WTC11 (cell line): ENCODE measurements around the gene CYSTM1. TPM values are rescaled to one million over a fixed set of nuclear protein-coding genes. Genes with fewer than 3 reads are reported as not detected.

Experiments used
- ATAC-seq: fragments of 200-7000 bp; cut with Tn5 transposase; 2 replicates; pipeline ENCODE4 v1.10.0; 2021; ENCODE audit warnings: mild to moderate bottlenecking, moderate library complexity
- CTCF ChIA-PET: fragments of 300-600 bp; sonication (Branson Sonifier 250); formaldehyde crosslinking; loops from one replicate; lab custom pipeline; 2021; ENCODE audit warnings: antibody characterized with exemption; lab: Charles Lee
- POLR2A ChIA-PET: fragments of 350-600 bp; sonication (Branson Sonifier 250); formaldehyde crosslinking; loops from one replicate; lab custom pipeline; 2021; ENCODE audit warnings: antibody characterized with exemption; lab: Charles Lee
- DNase-seq: peaks from one replicate; pipeline ENCODE4 v3.0.0; 2021; ENCODE audit warnings: low spot score
- H3K27ac Mint-ChIP-seq: 2 replicates; pipeline ENCODE4 v1.8.0; 2021; ENCODE audit warnings: mixed read lengths
- H3K27me3 Mint-ChIP-seq: 2 replicates; pipeline ENCODE4 v1.8.0; 2021; ENCODE audit warnings: low read depth, mild to moderate bottlenecking, moderate library complexity, mixed read lengths
- H3K36me3 Mint-ChIP-seq: 2 replicates; pipeline ENCODE4 v1.8.0; 2021; ENCODE audit warnings: mixed read lengths
- H3K4me1 Mint-ChIP-seq: 2 replicates; pipeline ENCODE4 v1.8.0; 2022; ENCODE audit warnings: mixed read lengths
- H3K4me3 Mint-ChIP-seq: 2 replicates; pipeline ENCODE4 v1.8.0; 2021; ENCODE audit warnings: mild to moderate bottlenecking, moderate library complexity, mixed read lengths
- H3K9me3 Mint-ChIP-seq: 2 replicates; pipeline ENCODE4 v1.8.0; 2021; ENCODE audit warnings: mixed read lengths
- ATF1 ChIP-seq: sonication (generic); formaldehyde crosslinking; IDR thresholded peaks from 2 replicates; pipeline ENCODE4 v1.8.1; 2023; ENCODE audit warnings: mild to moderate bottlenecking, moderate library complexity, missing genetic modification reagents
- ATF3 ChIP-seq: sonication (generic); formaldehyde crosslinking; conservative IDR thresholded peaks from 2 replicates; pipeline ENCODE4 v1.8.1; 2022; ENCODE audit warnings: mild to moderate bottlenecking, missing genetic modification reagents
- CDX4 ChIP-seq: fragments of 250-450 bp; sonication (Bioruptor Pico); IDR thresholded peaks from 2 replicates; pipeline ENCODE4 v1.9.0; 2021; ENCODE audit warnings: moderate library complexity, mild to moderate bottlenecking, inconsistent platforms, borderline replicate concordance
- CREB1 ChIP-seq: sonication (generic); formaldehyde crosslinking; IDR thresholded peaks from 2 replicates; pipeline ENCODE4 v1.8.0; 2023; ENCODE audit warnings: mild to moderate bottlenecking, missing genetic modification reagents
- E2F4 ChIP-seq: sonication (generic); formaldehyde crosslinking; IDR thresholded peaks from 2 replicates; pipeline ENCODE4 v1.8.1; 2022; ENCODE audit warnings: low read depth, mild to moderate bottlenecking, moderate library complexity, missing genetic modification reagents, borderline replicate concordance
- E2F5 ChIP-seq: sonication (generic); formaldehyde crosslinking; IDR thresholded peaks from 2 replicates; pipeline ENCODE4 v1.8.1; 2022; ENCODE audit warnings: mild to moderate bottlenecking, moderate library complexity, missing genetic modification reagents
- ESRRA ChIP-seq: sonication (generic); formaldehyde crosslinking; IDR thresholded peaks from 2 replicates; pipeline ENCODE4 v1.8.1; 2022; ENCODE audit warnings: mild to moderate bottlenecking, missing genetic modification reagents, borderline replicate concordance
- ETV6 ChIP-seq: sonication (generic); formaldehyde crosslinking; IDR thresholded peaks from 2 replicates; pipeline ENCODE4 v1.8.1; 2022; ENCODE audit warnings: mild to moderate bottlenecking, missing genetic modification reagents
- GRHL2 ChIP-seq: fragments of 250-450 bp; sonication (Bioruptor Pico); IDR thresholded peaks from 2 replicates; pipeline ENCODE4 v1.8.0; 2022; ENCODE audit warnings: mild to moderate bottlenecking, moderate library complexity; ENCODE audit not compliant: insufficient replicate concordance, severe bottlenecking
- MLX ChIP-seq: sonication (generic); formaldehyde crosslinking; IDR thresholded peaks from 2 replicates; pipeline ENCODE4 v1.8.1; 2023; ENCODE audit warnings: mild to moderate bottlenecking, missing genetic modification reagents, moderate library complexity
- MYBL2 ChIP-seq: sonication (generic); formaldehyde crosslinking; IDR thresholded peaks from 2 replicates; pipeline ENCODE4 v1.8.1; 2023; ENCODE audit warnings: mild to moderate bottlenecking, moderate library complexity, missing genetic modification reagents
- NR3C1 ChIP-seq: sonication (generic); formaldehyde crosslinking; conservative IDR thresholded peaks from 2 replicates; pipeline ENCODE4 v1.8.1; 2023; ENCODE audit warnings: low read depth, mild to moderate bottlenecking, missing genetic modification reagents
- PRDM15 ChIP-seq: sonication (generic); formaldehyde crosslinking; IDR thresholded peaks from 2 replicates; pipeline ENCODE4 v1.8.0; 2022; ENCODE audit warnings: missing genetic modification reagents
- SMAD4 ChIP-seq: sonication (generic); formaldehyde crosslinking; IDR thresholded peaks from 2 replicates; pipeline ENCODE4 v1.8.0; 2022; ENCODE audit warnings: mild to moderate bottlenecking, missing genetic modification reagents
- SP1 ChIP-seq: sonication (generic); formaldehyde crosslinking; conservative IDR thresholded peaks from 2 replicates; pipeline ENCODE4 v1.8.1; 2022; ENCODE audit warnings: missing genetic modification reagents
- ZNF232 ChIP-seq: sonication (generic); formaldehyde crosslinking; IDR thresholded peaks from 2 replicates; pipeline ENCODE4 v1.8.0; 2022; ENCODE audit warnings: mild to moderate bottlenecking, missing genetic modification reagents
- ZNF263 ChIP-seq: sonication (generic); formaldehyde crosslinking; IDR thresholded peaks from 2 replicates; pipeline ENCODE4 v1.8.1; 2022; ENCODE audit warnings: low read depth, mild to moderate bottlenecking, moderate library complexity, missing genetic modification reagents
- ZSCAN18 ChIP-seq: fragments of 250-450 bp; sonication (Bioruptor Pico); IDR thresholded peaks from 2 replicates; pipeline ENCODE4 v2.1.2; 2022; ENCODE audit warnings: mild to moderate bottlenecking, moderate library complexity
- total RNA-seq: library from RNA; stranded (reverse); gene quantifications from 3 replicates; pipeline ENCODE4 v1.2.3, GENCODE V29; 2021

CYSTM1 gene
- total RNA-seq, 1 experiment from 2014 or later, result 29.3 TPM

GRCh38 chr5:140140435-140140834 is 34.6 kb upstream of the CYSTM1 start (continued):
- TF ChIP-seq ZNF232 (CRISPR knock-in tag), result no peak
- no peak for TF ChIP-seq ETV6 (CRISPR knock-in tag)
- TF ChIP-seq SP1 (CRISPR knock-in tag), result no peak
- no peak for TF ChIP-seq ZNF263 (CRISPR knock-in tag)
- no peak for TF ChIP-seq PRDM15 (CRISPR knock-in tag)
- TF ChIP-seq, all 79 proteins: peak for 0

GRCh38 chr5:140141241-140141640 is 33.7 kb upstream of the CYSTM1 start:
- POLR2A ChIA-PET, result no interaction called here
- Mint-ChIP-seq H3K9me3 (no peaks in the 10 kb centered on the region), H3K4me3 (no peak overlapping the region), H3K27me3 (peaks cover 34% of the 10 kb centered on the region), H3K4me1 (peaks cover 5% of the 10 kb centered on the region; the same call in 1 of the 2 replicates), H3K36me3 (no peaks in the 10 kb centered on the region), H3K27ac (no peak overlapping the region)
- DNase-seq, result no peak
- CTCF ChIA-PET, result interaction anchor here (1.0 to 6.2 kb wide), 2 partner anchors 12 to 67 kb away, joined by 3 to 75 read pairs; no protein-coding TSS in a partner anchor
- no peak for ATAC-seq
- TF ChIP-seq ESRRA (CRISPR knock-in tag) (no peak), GRHL2 (CRISPR knock-in tag) (no peak), SMAD4 (no peak), NR3C1 (CRISPR knock-in tag) (no peak), CDX4 (no peak), ATF1 (CRISPR knock-in tag) (no peak), SP1 (CRISPR knock-in tag) (no peak), ZSCAN18 (CRISPR knock-in tag) (no peak)
- TF ChIP-seq, all 79 proteins: peak for 0

- Mint-ChIP-seq H3K4me3 (no peak overlapping the region), H3K36me3 (no peaks in the 10 kb centered on the region), H3K27me3 (peaks cover 44% of the 10 kb centered on the region), H3K4me1 (peaks cover 13% of the 10 kb centered on the region), H3K9me3 (no peaks in the 10 kb centered on the region), H3K27ac (no peak overlapping the region)
- no peak for ATAC-seq
- DNase-seq, result no peak
- POLR2A ChIA-PET, result no interaction called here
- TF ChIP-seq E2F4 (CRISPR knock-in tag) (no peak), ETV6 (CRISPR knock-in tag) (no peak), CREB1 (CRISPR knock-in tag) (no peak), NR3C1 (CRISPR knock-in tag) (no peak), E2F5 (CRISPR knock-in tag) (no peak), MYBL2 (CRISPR knock-in tag) (no peak), ATF1 (CRISPR knock-in tag) (no peak), ESRRA (CRISPR knock-in tag) (no peak), ATF3 (no peak), MLX (no peak)
- CTCF ChIA-PET, result interaction anchor here (4.8 to 6.2 kb wide), 3 partner anchors 10 to 68 kb away, joined by 42 to 92 read pairs (median 75); no protein-coding TSS in a partner anchor
These were observed 32.7 kb upstream of the CYSTM1 start for GRCh38 chr5:140142246-140142645.
